ENCODE data around the gene PI4KA.

PI4KA gene

GRCh38 chr22:20873214-20873613, 14.6 kb upstream of the PI4KA start:
- no peak for TF ChIP-seq CTCF (conservative IDR thresholded peaks at IDR 0.05)
- no peak for TF ChIP-seq ZFX (IDR thresholded peaks at IDR 0.05)
- H3K27ac ChIP-seq, result no peak overlapping the region

- H3K27ac ChIP-seq, result no peak overlapping the region; the same call in 1 of the 2 replicates
- TF ChIP-seq CTCF (conservative IDR thresholded peaks at IDR 0.05), result no peak
- TF ChIP-seq ZFX (IDR thresholded peaks at IDR 0.05), result no peak
Observed at GRCh38 chr22:20869234-20869633, 10.6 kb upstream of the PI4KA start.

- peak overlapping the region; percentile 87 for H3K27ac ChIP-seq
- TF ChIP-seq CTCF (conservative IDR thresholded peaks at IDR 0.05) (no peak), ZFX (IDR thresholded peaks at IDR 0.05) (no peak)
Observed at GRCh38 chr22:20868025-20868962, 9.7 kb upstream of the PI4KA start.

GRCh38 chr22:20867179-20868024, 8.8 kb upstream of the PI4KA start:
- TF ChIP-seq CTCF (conservative IDR thresholded peaks at IDR 0.05), result no peak
- peak; percentile 51; the same call in 1 of the 2 replicates for TF ChIP-seq ZFX (IDR thresholded peaks at IDR 0.05)
- H3K27ac ChIP-seq, result peak overlapping the region; percentile 87

- TF ChIP-seq ZFX (IDR thresholded peaks at IDR 0.05) (no peak), CTCF (conservative IDR thresholded peaks at IDR 0.05) (no peak)
- peak overlapping the region; percentile 87 for H3K27ac ChIP-seq
Observed at GRCh38 chr22:20866736-20867135, 8.1 kb upstream of the PI4KA start.

GRCh38 chr22:20865875-20866445, 7.3 kb upstream of the PI4KA start:
- no peak for TF ChIP-seq ZFX (IDR thresholded peaks at IDR 0.05)
- TF ChIP-seq CTCF (conservative IDR thresholded peaks at IDR 0.05), result no peak
- peak overlapping the region; percentile 87 for H3K27ac ChIP-seq

Data from C4-2B (cell line).